Esophagus squamous epithelium (tissue), 5 donors: ENCODE data around the gene SKIC2. TPM values are rescaled to one million over a fixed set of nuclear protein-coding genes. Genes with fewer than 3 reads are reported as not detected.
"Not testable (repeated sequence)": the region's sequence is repeated elsewhere in the genome, so short reads cannot be mapped to it uniquely, and the experiment has no call there.

Source experiments
- DNase-seq: peaks from one replicate; lab custom pipeline; 2025; lab: John Stamatoyannopoulos, UW
- H3K27ac ChIP-seq, 4 donors: fragments of 200-600 bp; sonication (generic); one replicate each; pipeline ENCODE4 v1.5.1; 2016 to 2019; ENCODE audit warnings: mild to moderate bottlenecking in 1 of 4
- H3K27me3 ChIP-seq, 4 donors: fragments of 200-600 bp; sonication (generic); 1 replicate in 3 of 4; 2 replicates in 1 of 4; pipeline versions ENCODE4 v1.5.1 to v1.6.0; 2017 to 2021; ENCODE audit warnings: antibody characterized with exemption in 1 of 4
- H3K36me3 ChIP-seq, 3 donors: fragments of 200-600 bp; sonication (generic); one replicate each; pipeline ENCODE4 v1.5.1; 2016 to 2019
- H3K4me1 ChIP-seq, 3 donors: fragments of 200-600 bp; sonication (generic); one replicate each; pipeline ENCODE4 v1.5.1; 2017 to 2019
- H3K4me3 ChIP-seq, 4 donors: fragments of 200-600 bp; sonication (generic); 1 replicate in 3 of 4; 2 replicates in 1 of 4; pipeline ENCODE4 v1.5.1; 2016 to 2019; ENCODE audit warnings: mild to moderate bottlenecking in 2 of 4, moderate library complexity in 1 of 4
- H3K9me3 ChIP-seq, 3 donors: fragments of 200-600 bp; sonication (generic); one replicate each; pipeline ENCODE4 v1.5.1; 2016 to 2019
- CTCF ChIP-seq, 6 experiments: fragments of 450-650 bp in 4 of 6; fragments of 200-600 bp in 2 of 6; sonication (generic) in 2 of 6; IDR thresholded peaks; one replicate each; pipeline ENCODE4 v1.5.1; 2016 to 2019; ENCODE audit warnings: antibody characterized with exemption in 6 of 6, mild to moderate bottlenecking in 4 of 6, moderate library complexity in 4 of 6
- POLR2A ChIP-seq, 4 donors: fragments of 450-650 bp; IDR thresholded peaks; one replicate each; pipeline ENCODE4 v1.6.1; 2017; ENCODE audit warnings: antibody characterized with exemption in 4 of 4, mild to moderate bottlenecking in 4 of 4, moderate library complexity in 3 of 4
- WGBS, 2 donors: methylation state at CpG; one replicate each; pipeline ENCODE4 v1.1.5; 2018; 5-methylcytosine and 5-hydroxymethylcytosine counted together
- intact Hi-C: fragments of 100-400 bp; cut with DNase I; formaldehyde crosslinking; loops from one replicate; pipeline ENCODE4 v1.15.0; 2022
- total RNA-seq, 4 donors: library from RNA; depleted of rRNA; stranded (reverse); fragments of >200 nt; gene quantifications; one replicate each; pipeline ENCODE4 v1.1.0, GENCODE V29; 2016
- donor health status: DM: yes; HTN: yes; CAD: no.

SKIC2 gene
- 10 to 100 TPM; 24.6 to 32.4 (median 26.8) TPM for total RNA-seq

GRCh38 chr6:31958741-31959739, at the start of gene SKIC2, which contains the start of gene NELFE:
SKIC2 (plus strand) TSS chr6:31959175; CDS start chr6:31959193, 18 bp downstream.
NELFE (minus strand) TSS chr6:31958971; CDS start chr6:31958446, 525 bp downstream.
- H3K36me3 ChIP-seq = peaks cover 5 to 74% (median 60%) of the 10 kb centered on the region in 3 donors
- 1 to 2% methylated on average over 38 to 49 of the region's 59 CpGs for WGBS, 2 donors
- intact Hi-C loops = no loop called here
- TF ChIP-seq CTCF (IDR thresholded peaks at IDR 0.05) = peak in 2 of 6 experiments; percentile 4 to 5
- peak in 2 of 4 donors; percentile 67 to 71 for TF ChIP-seq POLR2A (IDR thresholded peaks at IDR 0.05)
- H3K27ac ChIP-seq = peak within 1 kb of the TSS; percentile 89 to 95 (median 92)
- H3K27me3 ChIP-seq = no peaks in the 10 kb centered on the region
- peaks cover 15 to 28% (median 18%) of the 10 kb centered on the region in 3 donors for H3K4me1 ChIP-seq
- no peaks in the 10 kb centered on the region for H3K9me3 ChIP-seq
- H3K4me3 ChIP-seq = peak within 1 kb of the TSS; percentile 78 to 93 (median 88)
- DNase-seq = peak; percentile 84

- DNase-seq, intact Hi-C loops: not testable (repeated sequence)
- WGBS, 2 donors = 75 to 79% methylated on average over 7 of the region's 7 CpGs
Measured at GRCh38 chr6:31909298-31909697, 49.7 kb upstream of the SKIC2 start.

GRCh38 chr6:31911826-31912585, 47.0 kb upstream of the SKIC2 start:
- no peak for DNase-seq
- Histone ChIP-seq H3K4me1 (peaks cover 5 to 40% (median 12%) of the 10 kb centered on the region in 3 donors), H3K27ac (peak overlapping the region; percentile 18 to 81 (median 52)), H3K27me3 (no peaks in the 10 kb centered on the region), H3K36me3 (no peaks in the 10 kb centered on the region), H3K9me3 (no peaks in the 10 kb centered on the region), H3K4me3 (no peak overlapping the region)
- TF ChIP-seq CTCF (IDR thresholded peaks at IDR 0.05) = no peak
- TF ChIP-seq POLR2A (IDR thresholded peaks at IDR 0.05) = no peak
- intact Hi-C loops = no loop called here
- 72 to 83% methylated on average over 6 to 11 of the region's 11 CpGs for WGBS, 2 donors

More at GRCh38 chr6:31909298-31909697, 49.7 kb upstream of the SKIC2 start:
- H3K36me3 ChIP-seq, H3K4me3 ChIP-seq, H3K9me3 ChIP-seq, H3K27me3 ChIP-seq, H3K27ac ChIP-seq: not testable (repeated sequence)
- peaks cover 5 to 40% (median 12%) of the 10 kb centered on the region in 3 donors for H3K4me1 ChIP-seq

- no peak overlapping the region for H3K27ac ChIP-seq
- TF ChIP-seq CTCF (IDR thresholded peaks at IDR 0.05) (peak in 1 of 6 experiments; percentile 19), POLR2A (IDR thresholded peaks at IDR 0.05) (no peak)
- intact Hi-C loops = no loop called here
- H3K9me3 ChIP-seq = no peaks in the 10 kb centered on the region
- no peak for DNase-seq
- no peaks in the 10 kb centered on the region for H3K27me3 ChIP-seq
- H3K4me3 ChIP-seq = no peak overlapping the region
- H3K4me1 ChIP-seq = peaks cover 5 to 41% (median 12%) of the 10 kb centered on the region in 3 donors
- no peaks in the 10 kb centered on the region for H3K36me3 ChIP-seq
Measured at GRCh38 chr6:31915351-31915750, 43.6 kb upstream of the SKIC2 start.

- Histone ChIP-seq H3K4me1 (peaks cover 8 to 40% (median 11%) of the 10 kb centered on the region in 3 donors), H3K4me3 (no peak overlapping the region), H3K27ac (no peak overlapping the region), H3K36me3 (no peaks in the 10 kb centered on the region), H3K27me3 (no peaks in the 10 kb centered on the region), H3K9me3 (no peaks in the 10 kb centered on the region)
- TF ChIP-seq POLR2A (IDR thresholded peaks at IDR 0.05) (no peak), CTCF (IDR thresholded peaks at IDR 0.05) (no peak)
- 65 to 70% methylated on average over 6 of the region's 6 CpGs for WGBS, 2 donors
- DNase-seq = no peak
- intact Hi-C loops = no loop called here
Measured at GRCh38 chr6:31915756-31916155, 43.2 kb upstream of the SKIC2 start.
